WERI-Rb-1 (cell line): ENCODE results near the gene HPCAL4.

Source experiments
- DNase-seq: peaks from one replicate; pipeline ENCODE4 v3.0.0-alpha.2; 2020
- H3K27ac ChIP-seq: fragments of 250-450 bp; sonication (Bioruptor Pico); 2 replicates; pipeline ENCODE4 v1.5.1; 2020; ENCODE audit warnings: mild to moderate bottlenecking, moderate library complexity
- H3K27me3 ChIP-seq: fragments of 250-450 bp; sonication (Bioruptor Pico); 2 replicates; pipeline ENCODE4 v1.5.1; 2021; ENCODE audit warnings: mild to moderate bottlenecking, low read depth, moderate library complexity; ENCODE audit not compliant: insufficient read depth, severe bottlenecking
- H3K36me3 ChIP-seq: fragments of 250-450 bp; sonication (Bioruptor Pico); 2 replicates; pipeline ENCODE4 v1.5.1; 2020; ENCODE audit warnings: mild to moderate bottlenecking, moderate library complexity
- H3K4me3 ChIP-seq: 2 replicates; pipeline ENCODE4 v1.5.1; 2011; ENCODE audit warnings: low read depth, mild to moderate bottlenecking, control low read depth, low read length
- H3K9me3 ChIP-seq: fragments of 250-450 bp; sonication (Bioruptor Pico); 2 replicates; pipeline ENCODE4 v1.5.1; 2021; ENCODE audit warnings: mild to moderate bottlenecking, moderate library complexity; ENCODE audit not compliant: severe bottlenecking
- TF ChIP-seq, protein P1 (sequence below): IDR thresholded peaks from 2 replicates; pipeline ENCODE4 v1.5.1; 2011; ENCODE audit warnings: low read depth, mild to moderate bottlenecking, control low read depth, inconsistent platforms, low read length

HPCAL4 gene

DNA sequence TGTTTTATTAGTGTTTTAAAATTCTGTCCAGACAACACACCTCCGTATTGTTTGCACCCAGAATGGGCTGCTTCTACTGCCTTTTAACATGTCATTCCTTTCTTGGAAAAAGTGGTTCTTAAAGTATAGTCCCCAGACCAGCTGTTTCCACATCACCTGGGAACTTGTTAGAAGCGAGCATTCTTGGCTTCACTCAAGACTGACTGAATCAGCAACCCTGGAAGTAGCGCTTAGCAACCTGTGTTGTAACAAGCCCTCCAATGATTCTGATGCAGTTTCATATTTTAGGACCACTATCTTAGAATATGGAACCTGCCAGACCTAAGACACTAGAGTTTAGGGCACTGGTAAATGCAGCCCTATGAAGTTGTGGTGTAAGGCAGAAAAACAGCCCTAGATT, 41.5 kb upstream of the HPCAL4 start:
- Histone ChIP-seq H3K27ac (no peak overlapping the region), H3K9me3 (no peaks in the 10 kb centered on the region), H3K27me3 (no peaks in the 10 kb centered on the region), H3K4me3 (no peak overlapping the region), H3K36me3 (no peaks in the 10 kb centered on the region)
- TF ChIP-seq, protein P1, sequence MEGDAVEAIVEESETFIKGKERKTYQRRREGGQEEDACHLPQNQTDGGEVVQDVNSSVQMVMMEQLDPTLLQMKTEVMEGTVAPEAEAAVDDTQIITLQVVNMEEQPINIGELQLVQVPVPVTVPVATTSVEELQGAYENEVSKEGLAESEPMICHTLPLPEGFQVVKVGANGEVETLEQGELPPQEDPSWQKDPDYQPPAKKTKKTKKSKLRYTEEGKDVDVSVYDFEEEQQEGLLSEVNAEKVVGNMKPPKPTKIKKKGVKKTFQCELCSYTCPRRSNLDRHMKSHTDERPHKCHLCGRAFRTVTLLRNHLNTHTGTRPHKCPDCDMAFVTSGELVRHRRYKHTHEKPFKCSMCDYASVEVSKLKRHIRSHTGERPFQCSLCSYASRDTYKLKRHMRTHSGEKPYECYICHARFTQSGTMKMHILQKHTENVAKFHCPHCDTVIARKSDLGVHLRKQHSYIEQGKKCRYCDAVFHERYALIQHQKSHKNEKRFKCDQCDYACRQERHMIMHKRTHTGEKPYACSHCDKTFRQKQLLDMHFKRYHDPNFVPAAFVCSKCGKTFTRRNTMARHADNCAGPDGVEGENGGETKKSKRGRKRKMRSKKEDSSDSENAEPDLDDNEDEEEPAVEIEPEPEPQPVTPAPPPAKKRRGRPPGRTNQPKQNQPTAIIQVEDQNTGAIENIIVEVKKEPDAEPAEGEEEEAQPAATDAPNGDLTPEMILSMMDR: no peak
- DNase-seq: no peak

DNA sequence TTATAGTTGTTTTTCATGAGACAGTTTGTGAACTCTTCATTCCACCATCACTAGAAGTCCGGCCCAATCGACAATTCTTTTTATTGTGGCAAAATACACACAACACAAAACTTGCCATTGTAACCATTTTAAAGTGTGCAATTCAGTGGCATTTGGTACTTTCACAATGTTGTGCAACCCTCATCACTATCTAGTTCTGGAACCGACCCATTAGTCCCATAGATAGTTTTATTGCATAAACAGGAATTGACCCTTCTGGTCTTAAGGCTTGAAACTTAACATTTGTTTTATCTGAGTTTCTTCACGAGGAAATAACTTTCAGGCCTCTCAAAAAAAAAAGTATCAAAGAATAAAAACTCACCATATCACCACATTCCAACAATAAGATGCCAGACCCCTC, 38.6 kb upstream of the HPCAL4 start:
- no peaks in the 10 kb centered on the region for H3K36me3 ChIP-seq
- no peak overlapping the region for H3K27ac ChIP-seq
- no peaks in the 10 kb centered on the region for H3K27me3 ChIP-seq
- no peak overlapping the region for H3K4me3 ChIP-seq
- TF ChIP-seq, protein P1: no peak
- H3K9me3 ChIP-seq: no peaks in the 10 kb centered on the region
- no peak for DNase-seq

DNA sequence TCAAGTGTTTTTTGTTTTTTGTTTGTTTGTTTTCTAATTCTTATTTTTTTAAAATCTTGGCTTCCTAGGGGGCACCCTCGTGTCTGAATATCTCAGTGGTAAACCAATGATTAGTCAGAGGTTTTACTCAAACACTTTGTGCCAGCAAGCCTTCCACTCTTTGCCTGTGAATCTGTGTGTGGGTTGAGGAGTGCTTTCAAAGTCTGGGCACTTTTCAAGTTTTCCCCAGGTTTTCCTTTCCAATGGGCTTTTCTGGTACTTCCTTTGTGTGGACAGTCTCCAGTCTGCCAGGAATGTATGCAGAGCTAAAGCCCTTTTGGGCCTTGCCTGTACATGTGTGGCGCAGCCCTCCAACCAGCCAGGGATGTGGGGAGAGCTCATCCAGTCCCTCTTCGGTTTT, 37.8 kb upstream of the HPCAL4 start:
- Histone ChIP-seq H3K4me3 (no peak overlapping the region), H3K36me3 (no peaks in the 10 kb centered on the region), H3K27me3 (no peaks in the 10 kb centered on the region), H3K27ac (no peak overlapping the region), H3K9me3 (no peaks in the 10 kb centered on the region)
- TF ChIP-seq, protein P1: no peak
- no peak for DNase-seq

DNA sequence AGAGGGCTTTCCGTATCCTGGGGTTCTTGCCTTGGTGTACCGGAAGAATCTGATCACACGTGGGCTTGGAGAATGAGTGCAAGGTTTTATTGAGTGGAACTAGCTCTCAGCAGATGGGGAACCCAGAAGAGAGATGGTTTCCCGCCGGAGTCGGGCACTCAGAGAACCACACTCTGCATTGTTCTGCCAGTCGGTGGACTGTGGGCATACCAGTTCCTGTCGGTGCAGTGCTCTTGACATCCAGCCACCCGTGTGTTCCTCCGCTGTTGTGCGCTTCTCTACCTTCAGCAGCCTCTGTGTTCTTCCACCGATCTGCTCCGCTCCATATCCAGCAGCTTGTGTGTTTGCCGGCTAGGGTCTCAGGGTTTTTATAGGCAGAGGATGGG, 36.7 kb upstream of the HPCAL4 start:
- no peak for DNase-seq
- H3K4me3 ChIP-seq: no peak overlapping the region
- no peaks in the 10 kb centered on the region for H3K27me3 ChIP-seq

DNA sequence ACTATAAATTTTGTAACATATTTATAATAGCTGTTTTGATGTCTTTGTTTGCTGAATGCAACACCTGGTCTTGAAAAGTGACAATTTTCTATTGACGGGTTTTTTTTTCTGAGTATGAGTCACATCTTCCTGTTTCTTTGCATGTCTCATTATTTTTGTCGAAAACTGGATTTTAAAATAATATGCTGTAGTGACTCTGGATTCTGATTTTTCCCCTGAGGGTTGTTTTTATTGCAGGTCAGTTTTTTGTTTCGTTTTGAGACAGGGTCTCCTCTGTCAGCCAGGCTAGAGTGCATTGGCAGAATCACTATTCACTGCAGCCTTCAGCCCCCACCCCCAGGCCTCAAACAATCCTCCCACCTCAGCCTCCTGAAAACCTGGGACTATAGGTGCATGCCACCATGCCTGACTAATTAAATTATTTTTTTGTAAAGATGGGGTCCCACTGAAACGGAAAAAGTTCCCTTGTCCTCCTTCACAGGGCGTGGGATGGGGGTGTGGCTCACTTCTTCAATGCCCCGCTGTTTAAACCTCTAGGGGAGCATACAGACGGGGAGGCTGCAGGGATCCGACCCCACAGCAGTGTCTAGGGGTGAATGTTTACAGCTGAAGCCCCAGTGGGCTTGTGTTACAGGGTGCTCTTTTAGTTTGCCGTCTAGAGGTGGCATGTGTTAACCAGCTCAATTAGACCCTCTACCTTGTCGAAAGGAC, 36.1 kb upstream of the HPCAL4 start:
- TF ChIP-seq, protein P1: no peak
- DNase-seq: no peak
- no peaks in the 10 kb centered on the region for H3K36me3 ChIP-seq
- no peaks in the 10 kb centered on the region for H3K9me3 ChIP-seq
- H3K4me3 ChIP-seq: no peak overlapping the region
- no peaks in the 10 kb centered on the region for H3K27me3 ChIP-seq
- H3K27ac ChIP-seq: no peak overlapping the region

More for the DNA sequence above, 36.7 kb upstream of the HPCAL4 start:
- Histone ChIP-seq H3K36me3 (no peaks in the 10 kb centered on the region), H3K9me3 (no peaks in the 10 kb centered on the region), H3K27ac (no peak overlapping the region)
- TF ChIP-seq, protein P1: no peak

DNA sequence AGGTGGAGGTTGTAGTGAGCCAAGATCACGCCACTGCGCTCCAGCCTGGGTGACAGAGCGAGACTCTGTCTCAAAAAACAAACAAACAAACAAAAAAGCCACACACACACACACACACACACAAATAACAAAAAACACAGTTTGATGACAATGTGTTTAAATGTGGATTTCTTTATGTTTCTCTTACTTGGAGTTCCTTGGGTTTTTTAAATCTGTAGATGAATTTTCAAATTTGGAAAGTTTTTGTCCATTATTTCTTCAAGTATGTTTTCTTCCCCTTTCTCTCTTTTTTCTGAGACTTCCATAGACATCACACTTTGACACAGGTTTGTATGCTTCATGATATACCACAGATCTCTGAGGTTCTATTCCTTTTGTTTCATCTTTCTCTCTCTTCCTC, 35.4 kb upstream of the HPCAL4 start:
- no peaks in the 10 kb centered on the region for H3K9me3 ChIP-seq
- TF ChIP-seq, protein P1: no peak
- no peak for DNase-seq
- no peak overlapping the region for H3K4me3 ChIP-seq
- H3K27ac ChIP-seq: no peak overlapping the region
- no peaks in the 10 kb centered on the region for H3K36me3 ChIP-seq
- no peaks in the 10 kb centered on the region for H3K27me3 ChIP-seq
